ENCODE results near the gene NCF4. TPM values are rescaled to one million over a fixed set of nuclear protein-coding genes. Genes with fewer than 3 reads are reported as not detected.

Gene NCF4
- total RNA-seq, 1 donor from 2014 or later: 120 TPM

DNA sequence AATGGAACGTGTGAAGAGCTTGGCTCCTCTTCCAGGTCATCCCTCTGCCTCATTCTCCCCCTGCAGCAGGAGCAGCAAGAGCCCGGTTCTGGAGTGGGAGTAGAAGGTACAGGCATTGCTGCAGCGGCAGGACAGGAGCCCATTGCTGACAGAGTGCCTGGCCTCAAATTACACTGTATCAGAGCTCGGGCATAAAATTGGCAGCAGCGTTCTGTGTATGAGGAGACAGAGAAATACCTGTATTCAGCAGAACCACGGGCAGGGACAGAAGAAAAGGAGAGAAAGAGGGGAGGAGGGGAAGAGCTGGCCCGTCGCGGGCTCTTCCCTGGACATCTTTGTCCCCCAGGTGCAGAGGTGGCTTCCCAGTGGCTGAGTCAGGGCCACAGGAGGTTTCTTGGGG, 2.6 kb upstream of the NCF4 start:
- Mint-ChIP-seq H3K36me3 (ENCODE audit: low read depth) (peaks cover 1% of the 10 kb centered on the region), H3K9me3 (no peaks in the 10 kb centered on the region), H3K27me3 (no peaks in the 10 kb centered on the region), H3K27ac (peak overlapping the region; percentile 60), H3K4me1 (peaks cover 81% of the 10 kb centered on the region), H3K4me3 (no peak overlapping the region)
- ChIA-PET CTCF (interaction anchor here (1.5 to 7.3 kb wide), 3 partner anchors 15 to 119 kb away, joined by 4 to 120 read pairs (median 53); no protein-coding TSS in a partner anchor), POLR2A (interaction anchor here (0.6 to 1.4 kb wide), 2 partner anchors 73 to 112 kb away, joined by 5 to 6 read pairs; no protein-coding TSS in a partner anchor)
- ATAC-seq (ENCODE audit: low read depth) (no peak), DNase-seq (no peak)
- TF ChIP-seq, protein P1, sequence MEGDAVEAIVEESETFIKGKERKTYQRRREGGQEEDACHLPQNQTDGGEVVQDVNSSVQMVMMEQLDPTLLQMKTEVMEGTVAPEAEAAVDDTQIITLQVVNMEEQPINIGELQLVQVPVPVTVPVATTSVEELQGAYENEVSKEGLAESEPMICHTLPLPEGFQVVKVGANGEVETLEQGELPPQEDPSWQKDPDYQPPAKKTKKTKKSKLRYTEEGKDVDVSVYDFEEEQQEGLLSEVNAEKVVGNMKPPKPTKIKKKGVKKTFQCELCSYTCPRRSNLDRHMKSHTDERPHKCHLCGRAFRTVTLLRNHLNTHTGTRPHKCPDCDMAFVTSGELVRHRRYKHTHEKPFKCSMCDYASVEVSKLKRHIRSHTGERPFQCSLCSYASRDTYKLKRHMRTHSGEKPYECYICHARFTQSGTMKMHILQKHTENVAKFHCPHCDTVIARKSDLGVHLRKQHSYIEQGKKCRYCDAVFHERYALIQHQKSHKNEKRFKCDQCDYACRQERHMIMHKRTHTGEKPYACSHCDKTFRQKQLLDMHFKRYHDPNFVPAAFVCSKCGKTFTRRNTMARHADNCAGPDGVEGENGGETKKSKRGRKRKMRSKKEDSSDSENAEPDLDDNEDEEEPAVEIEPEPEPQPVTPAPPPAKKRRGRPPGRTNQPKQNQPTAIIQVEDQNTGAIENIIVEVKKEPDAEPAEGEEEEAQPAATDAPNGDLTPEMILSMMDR (IDR thresholded peaks at IDR 0.05): no peak
- intact Hi-C loops (cut with micrococcal nuclease): no loop called here

- POLR2A ChIA-PET: interaction anchor here (1.1 to 3.7 kb wide), 4 partner anchors 15 to 118 kb away, joined by 5 to 26 read pairs (median 14); partner anchors contain the start of gene IFT27
- no peak for ATAC-seq (ENCODE audit: low read depth)
- Mint-ChIP-seq H3K4me1 (peaks cover 80% of the 10 kb centered on the region), H3K36me3 (ENCODE audit: low read depth) (peaks cover 7% of the 10 kb centered on the region), H3K4me3 (no peak overlapping the region), H3K27ac (peak overlapping the region; percentile 95), H3K27me3 (no peaks in the 10 kb centered on the region), H3K9me3 (no peaks in the 10 kb centered on the region)
- CTCF ChIA-PET: interaction anchor here (1.8 to 7.3 kb wide), 3 partner anchors 77 to 118 kb away, joined by 6 to 120 read pairs (median 13); partner anchors contain the start of gene IFT27
- TF ChIP-seq, protein P1 (IDR thresholded peaks at IDR 0.05): no peak
- intact Hi-C loops (cut with micrococcal nuclease): no loop called here
- DNase-seq: no peak
These were observed 1.8 kb upstream of the NCF4 start for GRCh38 chr22:36858966-36859365.

DNA sequence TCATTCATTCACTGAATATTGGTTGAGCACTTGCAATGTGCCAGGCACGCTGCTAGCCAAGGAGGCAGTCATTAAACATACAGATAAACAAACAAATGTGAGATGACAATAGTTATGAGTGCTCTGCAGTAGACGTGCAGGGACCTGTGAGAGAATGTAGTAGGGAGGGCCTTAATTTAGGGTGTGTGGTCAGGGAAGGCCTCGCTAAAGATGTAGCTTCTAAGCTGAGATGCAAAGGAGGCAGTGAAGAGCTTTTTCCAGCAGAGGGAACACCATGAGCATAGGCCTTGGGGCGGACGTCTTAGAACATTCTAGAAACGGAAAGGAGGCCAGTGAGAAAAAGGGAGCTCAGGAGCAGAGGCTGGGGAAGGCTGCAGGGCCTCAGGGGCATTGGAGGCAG, 789 bp upstream of the NCF4 start:
- H3K27ac Mint-ChIP-seq: peak overlapping the region; percentile 95
- H3K4me1 Mint-ChIP-seq: peaks cover 91% of the 10 kb centered on the region
- no peak for ATAC-seq (ENCODE audit: low read depth)
- ChIA-PET CTCF (interaction anchor here (1.2 to 7.3 kb wide), 5 partner anchors 14 to 117 kb away, joined by 3 to 120 read pairs (median 6); partner anchors contain the start of genes CSF2RB and IFT27), POLR2A (interaction anchor here (1.1 to 3.7 kb wide), 9 partner anchors 14 to 383 kb away, joined by 5 to 26 read pairs (median 22); partner anchors contain the start of genes IFT27 and RAC2)
- intact Hi-C loops (cut with micrococcal nuclease): loop anchor here (2.0 to 5.0 kb wide), 5 partner anchors 15 to 383 kb away; partner anchors contain the start of gene EIF3D
- no peak for DNase-seq
- TF ChIP-seq, protein P1 (IDR thresholded peaks at IDR 0.05): no peak
- H3K36me3 Mint-ChIP-seq (ENCODE audit: low read depth): peaks cover 18% of the 10 kb centered on the region
- no peaks in the 10 kb centered on the region for H3K9me3 Mint-ChIP-seq
- H3K27me3 Mint-ChIP-seq: no peaks in the 10 kb centered on the region
- peak overlapping the region; percentile 77 for H3K4me3 Mint-ChIP-seq

- intact Hi-C loops (cut with micrococcal nuclease): loop anchor here (2.0 to 5.0 kb wide), 5 partner anchors 14 to 382 kb away; partner anchors contain the start of gene EIF3D
- CTCF ChIA-PET: interaction anchor here (0.8 to 7.3 kb wide), 6 partner anchors 14 to 339 kb away, joined by 3 to 120 read pairs (median 6); partner anchors contain the start of genes CSF2RB and IFT27
- Mint-ChIP-seq H3K9me3 (no peaks in the 10 kb centered on the region), H3K27me3 (no peaks in the 10 kb centered on the region), H3K4me3 (peak overlapping the region; percentile 77), H3K27ac (peak overlapping the region; percentile 95), H3K36me3 (ENCODE audit: low read depth) (peaks cover 22% of the 10 kb centered on the region), H3K4me1 (peaks cover 95% of the 10 kb centered on the region)
- TF ChIP-seq, protein P1 (IDR thresholded peaks at IDR 0.05): no peak
- no peak for DNase-seq
- ATAC-seq (ENCODE audit: low read depth): no peak
- POLR2A ChIA-PET: interaction anchor here (0.6 to 3.7 kb wide), 16 partner anchors 11 to 383 kb away, joined by 3 to 42 read pairs (median 6); partner anchors contain the start of genes CSF2RB, EIF3D, IFT27 and RAC2
These were observed 377 bp upstream of the NCF4 start for GRCh38 chr22:36860438-36860820.
